Hepatocyte (in vitro differentiated cells): Measurements from ENCODE around the gene C1orf52.

Experiments
- EZH2 ChIP-seq: fragments of 200-600 bp; sonication (generic); IDR thresholded peaks from 2 replicates; pipeline ENCODE4 v1.6.1; 2016; ENCODE audit warnings: antibody characterized with exemption, mild to moderate bottlenecking, borderline replicate concordance
- EZH2phosphoT487 ChIP-seq: fragments of 200-600 bp; sonication (generic); IDR thresholded peaks from one replicate; pipeline ENCODE4 v1.6.1; 2018; ENCODE audit warnings: antibody characterized with exemption, mild to moderate bottlenecking, low read depth, moderate library complexity; ENCODE audit not compliant: unreplicated experiment, severe bottlenecking
- TF ChIP-seq, protein P1 (sequence below): fragments of 200-600 bp; sonication (generic); IDR thresholded peaks from 2 replicates; pipeline ENCODE4 v1.5.1; 2016; ENCODE audit warnings: antibody characterized with exemption, mild to moderate bottlenecking; ENCODE audit not compliant: poor library complexity

DNA sequence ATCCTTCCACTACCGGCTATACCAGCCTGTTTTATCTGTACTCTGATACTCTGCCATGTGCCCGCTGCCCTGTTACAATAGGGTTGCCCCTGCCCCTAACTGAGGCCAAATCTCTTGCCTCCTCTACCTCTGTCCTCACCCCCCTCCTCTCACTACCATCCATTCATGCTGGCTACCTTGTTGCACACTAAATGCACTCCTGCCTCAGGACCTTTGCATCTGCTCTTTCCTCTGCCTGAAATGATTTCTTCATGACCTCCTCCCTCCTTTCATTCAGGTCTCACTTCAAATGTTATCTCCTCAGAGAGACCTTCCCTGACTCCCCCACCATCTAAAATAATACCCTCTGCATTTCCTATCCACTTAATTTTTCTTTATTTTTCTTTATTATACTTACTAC is 51.0 kb downstream of the C1orf52 start:
- TF ChIP-seq, protein P1, sequence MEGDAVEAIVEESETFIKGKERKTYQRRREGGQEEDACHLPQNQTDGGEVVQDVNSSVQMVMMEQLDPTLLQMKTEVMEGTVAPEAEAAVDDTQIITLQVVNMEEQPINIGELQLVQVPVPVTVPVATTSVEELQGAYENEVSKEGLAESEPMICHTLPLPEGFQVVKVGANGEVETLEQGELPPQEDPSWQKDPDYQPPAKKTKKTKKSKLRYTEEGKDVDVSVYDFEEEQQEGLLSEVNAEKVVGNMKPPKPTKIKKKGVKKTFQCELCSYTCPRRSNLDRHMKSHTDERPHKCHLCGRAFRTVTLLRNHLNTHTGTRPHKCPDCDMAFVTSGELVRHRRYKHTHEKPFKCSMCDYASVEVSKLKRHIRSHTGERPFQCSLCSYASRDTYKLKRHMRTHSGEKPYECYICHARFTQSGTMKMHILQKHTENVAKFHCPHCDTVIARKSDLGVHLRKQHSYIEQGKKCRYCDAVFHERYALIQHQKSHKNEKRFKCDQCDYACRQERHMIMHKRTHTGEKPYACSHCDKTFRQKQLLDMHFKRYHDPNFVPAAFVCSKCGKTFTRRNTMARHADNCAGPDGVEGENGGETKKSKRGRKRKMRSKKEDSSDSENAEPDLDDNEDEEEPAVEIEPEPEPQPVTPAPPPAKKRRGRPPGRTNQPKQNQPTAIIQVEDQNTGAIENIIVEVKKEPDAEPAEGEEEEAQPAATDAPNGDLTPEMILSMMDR: no peak
- TF ChIP-seq EZH2: no peak
- TF ChIP-seq EZH2phosphoT487: no peak
